SKM-1 treated with dmso at 0.1 percent for 144 hours (cell line): Measurements from ENCODE around the gene ITGA8.

ENCODE experiments used
- DNase-seq: peaks from one replicate; lab custom pipeline; 2025; ENCODE audit not compliant: unreplicated experiment; lab: John Stamatoyannopoulos, UW

ITGA8 gene

DNA sequence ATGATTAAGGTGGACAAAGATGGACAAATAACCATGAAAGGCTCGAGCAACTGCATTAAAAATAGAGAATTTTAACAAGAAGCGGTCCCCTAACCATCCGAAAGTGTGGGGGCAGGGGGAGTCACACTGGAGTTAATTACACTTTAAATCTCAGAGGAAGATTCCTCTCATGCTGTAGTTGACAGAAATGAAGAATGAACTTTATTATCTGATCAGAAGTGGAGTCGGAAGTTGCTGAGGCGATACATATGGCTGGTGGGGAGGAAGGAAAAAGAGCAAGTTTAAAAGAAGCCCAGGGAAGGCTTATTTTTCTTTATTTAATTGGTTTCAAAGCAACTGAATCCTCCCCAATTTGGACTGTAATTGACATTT lies 246.3 kb downstream of the ITGA8 start:
- DNase-seq = no peak

DNA sequence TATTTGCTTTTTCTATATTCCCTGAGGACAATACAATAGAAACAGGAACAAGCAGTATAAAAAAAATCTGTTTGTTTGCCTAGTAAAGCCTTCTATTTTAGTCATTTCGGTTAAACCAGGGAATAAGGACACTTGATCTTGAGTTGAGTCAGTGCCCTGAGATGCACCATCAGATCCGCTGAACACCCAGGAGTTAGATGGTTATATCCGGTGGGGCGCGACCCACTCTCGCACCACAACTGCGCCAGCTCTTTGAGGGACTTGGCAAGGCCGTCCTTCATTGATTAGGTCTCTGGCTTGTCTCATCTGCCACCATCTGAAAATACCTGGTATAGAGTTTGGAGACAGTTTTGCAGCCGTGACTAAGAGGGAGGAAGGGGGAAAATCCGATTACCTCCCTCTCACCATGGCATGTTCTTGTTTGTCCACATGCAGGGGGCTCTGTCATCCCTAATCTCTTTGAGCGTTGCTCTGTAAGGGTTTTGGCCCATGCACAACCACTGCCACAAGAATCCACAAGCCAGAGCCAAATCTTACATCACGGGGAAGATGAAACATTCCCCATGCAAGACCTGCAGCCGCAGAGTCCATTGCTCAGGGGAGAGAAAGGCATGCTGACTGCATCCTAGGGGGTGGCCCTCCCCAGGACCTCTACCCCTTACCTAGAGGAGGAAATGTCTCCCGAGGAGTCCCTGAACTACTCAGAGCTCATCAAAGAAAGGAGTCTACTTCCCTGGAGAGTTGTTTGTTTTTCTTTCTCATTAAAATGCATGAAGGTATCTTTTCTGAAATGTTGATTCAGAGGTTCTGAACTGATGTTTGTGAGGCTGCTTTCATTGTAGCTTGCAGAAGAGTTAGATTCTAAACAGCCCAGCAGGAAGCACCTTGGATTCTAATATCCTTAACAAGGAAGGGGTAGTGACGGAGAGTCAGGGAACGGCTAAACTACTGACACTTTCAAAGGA lies 247.0 kb downstream of the ITGA8 start:
- DNase-seq = no peak

DNA sequence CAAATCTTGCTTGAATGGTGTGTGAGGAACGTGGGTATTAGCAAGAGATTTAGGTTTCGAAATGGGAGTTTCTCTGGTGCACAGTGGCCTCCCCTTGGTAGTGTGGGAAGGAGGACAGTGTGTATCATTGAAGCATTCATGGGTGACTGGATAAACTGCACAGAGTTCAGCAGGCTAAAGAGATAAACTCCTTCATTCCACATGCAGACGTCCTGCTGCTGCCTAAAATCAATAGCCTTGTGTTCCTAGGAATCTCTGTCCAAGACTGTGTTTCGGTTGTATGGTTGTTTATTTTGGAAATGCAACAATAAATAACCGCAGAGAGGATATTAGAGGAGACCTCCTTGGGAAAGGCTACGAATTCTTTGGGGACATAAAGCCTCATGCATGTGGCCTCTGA lies 247.7 kb downstream of the ITGA8 start:
- DNase-seq = no peak

DNA sequence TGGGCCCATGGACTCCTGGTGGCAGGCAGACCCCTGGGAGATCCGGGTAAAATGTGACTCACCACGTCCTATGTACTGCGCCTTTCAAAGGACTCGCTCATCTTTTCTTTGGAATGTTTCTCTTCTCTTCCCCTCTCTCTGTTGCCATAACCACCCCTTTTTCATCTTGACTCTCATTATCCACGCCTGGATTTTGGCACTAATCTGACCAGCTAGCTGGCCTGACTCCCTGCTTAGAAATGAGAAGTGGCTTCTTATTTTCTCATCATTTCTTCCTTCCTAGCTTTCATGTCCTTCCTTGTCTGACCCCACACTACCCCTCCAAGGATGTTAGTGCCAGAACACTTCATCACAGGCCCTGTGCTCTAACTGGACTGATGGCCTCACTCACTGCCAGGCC lies 250.6 kb downstream of the ITGA8 start:
- no peak for DNase-seq

DNA sequence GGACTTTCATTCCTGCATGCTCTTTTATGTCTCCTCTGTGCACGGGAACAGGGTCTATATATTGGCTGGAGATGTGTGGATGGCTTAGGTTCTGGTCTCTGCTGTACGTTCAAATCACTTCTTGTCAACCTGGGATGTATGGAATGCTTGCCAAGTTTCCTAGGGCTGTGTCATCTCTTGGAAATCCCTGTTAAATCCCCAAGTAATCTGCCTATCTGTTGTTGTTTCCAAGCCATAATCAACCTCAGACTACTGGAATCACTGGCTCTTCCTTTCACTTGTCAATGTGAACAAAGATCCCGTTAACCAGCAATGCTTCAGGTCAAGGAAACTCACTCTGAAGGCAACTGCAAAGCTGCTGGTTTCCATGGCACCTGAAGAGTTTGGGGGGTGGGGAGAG lies 255.3 kb downstream of the ITGA8 start:
- DNase-seq = no peak
